Stimulated activated CD4-positive, alpha-beta T cell treated with anti-CD3 and anti-CD28 coated beads, Interleukin-12 subunit alpha, Interleukin-12 subunit beta, amount 100 ng/mL, for 24 hours (primary cell): ENCODE measurements around the gene ACTR1B.
"Not testable (repeated sequence)": the region's sequence is repeated elsewhere in the genome, so short reads cannot be mapped to it uniquely, and the experiment has no call there.

Experiments used
- DNase-seq, 2 experiments: peaks; one replicate each; pipeline ENCODE4 v3.0.0-alpha.2; 2020; ENCODE audit warnings: low read depth in 2 of 2

Gene ACTR1B

GRCh38 chr2:97663962-97664635 is at the start of gene ACTR1B:
TSS of gene ACTR1B (minus strand) at chr2:97664044. CDS start at chr2:97663890, 154 bp downstream.
- peak; percentile 93 to 96 for DNase-seq

GRCh38 chr2:97712693-97713295 is 49.0 kb upstream of the ACTR1B start:
- DNase-seq, result peak in 1 of 2 experiments; percentile 33

DNA sequence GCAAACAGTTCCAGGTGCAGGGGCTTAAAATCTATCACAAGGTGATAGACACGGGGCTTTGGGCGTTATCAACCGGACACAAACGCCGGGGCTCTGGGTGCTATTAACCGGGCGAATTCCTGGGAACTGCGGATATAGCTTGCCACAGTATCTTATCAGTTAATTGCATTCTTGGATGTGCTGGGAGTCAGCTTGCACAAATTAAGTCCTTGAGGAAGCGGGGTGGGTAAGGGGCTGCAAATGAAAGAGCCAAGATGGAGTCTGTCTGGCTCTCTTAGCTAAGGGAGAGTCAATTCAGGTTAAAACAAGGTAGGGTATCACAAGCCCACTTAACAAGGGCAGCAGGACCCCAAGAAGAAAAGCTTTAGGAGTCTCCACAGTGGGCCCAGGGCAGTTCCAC is 48.3 kb upstream of the ACTR1B start:
- not testable (repeated sequence) for DNase-seq

- no peak for DNase-seq
Observed at GRCh38 chr2:97711394-97711711, 47.5 kb upstream of the ACTR1B start.

GRCh38 chr2:97708608-97709007 is 44.8 kb upstream of the ACTR1B start:
- no peak for DNase-seq

GRCh38 chr2:97708048-97708380 is 44.2 kb upstream of the ACTR1B start:
- DNase-seq, result no peak

- DNase-seq, result no peak
Observed at GRCh38 chr2:97707362-97708047, 43.7 kb upstream of the ACTR1B start.

DNA sequence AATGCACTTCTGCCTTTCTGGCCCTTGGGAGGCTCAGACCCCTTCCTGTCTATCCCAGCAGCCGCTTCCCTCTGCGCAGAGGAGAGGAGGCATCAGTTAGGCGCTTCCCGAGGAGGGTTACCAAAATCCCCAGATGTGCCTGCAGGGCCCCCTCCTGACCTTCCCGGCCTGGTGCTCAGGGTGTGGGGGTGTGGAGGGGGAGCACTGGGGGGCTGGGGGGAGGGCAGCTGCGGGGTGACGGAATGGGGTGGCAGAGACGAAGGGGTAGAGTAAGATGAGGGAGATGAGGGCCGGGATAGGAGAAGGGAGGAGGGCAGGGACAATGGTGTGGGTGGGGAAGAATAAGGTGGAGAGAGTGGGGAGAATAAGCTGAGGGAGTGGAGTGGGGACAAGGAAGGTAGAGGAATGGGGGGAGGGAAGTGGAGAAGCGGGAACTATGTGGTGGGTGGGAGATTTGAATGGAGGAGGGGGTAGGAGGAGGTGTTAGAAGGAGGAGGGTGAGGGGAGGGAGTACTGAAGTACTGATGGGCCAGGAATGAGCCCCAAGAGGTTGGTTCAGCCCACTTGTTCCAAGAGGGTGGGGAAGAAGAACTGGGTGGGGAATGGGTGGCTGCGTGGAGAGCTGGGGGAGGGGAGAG is 43.0 kb upstream of the ACTR1B start:
- no peak for DNase-seq

- DNase-seq, result no peak
Observed at GRCh38 chr2:97706112-97706511, 42.3 kb upstream of the ACTR1B start.

DNA sequence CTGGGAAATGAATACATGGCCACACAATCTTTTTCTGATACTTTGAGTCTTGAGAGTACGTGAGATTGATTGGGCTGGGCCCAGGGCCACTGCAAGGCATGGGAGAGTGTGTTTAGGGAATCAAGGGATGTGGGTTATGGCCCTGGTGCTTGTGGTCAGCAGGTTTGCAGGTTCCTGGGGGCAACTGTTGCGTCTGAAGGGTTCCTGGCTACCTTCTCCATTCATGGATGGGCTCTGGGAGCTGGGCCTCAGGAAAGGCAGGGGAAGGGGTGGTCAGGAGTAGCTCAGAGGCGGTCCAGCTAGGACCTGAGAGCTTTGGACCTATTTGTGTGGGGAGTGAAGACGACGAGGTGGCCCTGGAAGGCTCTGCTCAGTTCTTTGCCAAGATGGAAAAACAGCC is 41.1 kb upstream of the ACTR1B start:
- DNase-seq, result no peak

DNA sequence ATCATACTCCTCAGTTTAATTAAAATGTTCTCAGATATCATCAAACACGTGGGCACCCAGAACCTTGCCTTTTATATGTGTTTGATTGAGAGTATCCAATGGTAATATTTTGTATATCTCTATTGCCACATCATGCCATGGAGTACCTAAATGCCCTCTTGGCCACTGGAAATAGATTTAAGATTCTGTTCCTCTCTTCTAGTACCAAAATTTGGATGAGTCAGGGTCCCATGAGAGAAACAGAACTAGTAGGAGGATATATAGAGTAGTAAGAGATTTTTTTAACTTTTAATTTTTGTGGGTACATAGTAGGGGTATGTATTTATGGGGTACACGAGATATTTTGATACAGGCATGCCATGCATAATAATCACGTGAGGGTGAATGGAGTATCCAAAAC is 39.9 kb upstream of the ACTR1B start:
- no peak for DNase-seq

GRCh38 chr2:97702731-97703470 is 39.1 kb upstream of the ACTR1B start:
- no peak for DNase-seq

DNA sequence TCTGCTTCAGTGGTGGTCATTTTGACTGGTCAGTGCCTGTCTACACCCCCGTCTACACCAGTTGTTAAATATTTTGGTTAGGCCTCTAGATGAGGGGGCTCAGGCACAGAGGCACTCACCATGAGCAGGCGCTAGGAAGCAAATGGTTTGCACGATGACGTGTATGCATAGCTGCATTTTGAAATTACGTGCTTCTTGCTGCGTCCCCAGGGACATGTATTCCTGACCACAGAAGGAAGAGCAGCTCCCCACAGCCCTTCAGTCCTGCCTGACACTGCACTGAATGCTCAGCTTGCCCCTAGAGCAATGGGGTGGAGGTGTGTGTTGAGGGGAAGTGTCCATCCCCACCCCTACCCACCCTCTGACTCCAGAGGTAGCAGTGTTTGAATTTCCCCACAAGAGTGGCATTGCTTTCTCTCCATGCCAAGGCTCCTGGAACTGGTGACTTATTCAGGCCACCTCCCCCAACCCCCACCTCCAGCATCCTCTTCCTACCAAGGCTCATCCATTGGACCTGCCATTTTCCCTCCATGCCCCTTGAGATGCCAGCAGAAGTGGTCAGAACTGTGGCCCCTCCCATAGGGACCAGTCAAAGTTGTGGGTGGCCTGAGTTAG is 38.1 kb upstream of the ACTR1B start:
- no peak for DNase-seq

GRCh38 chr2:97701186-97701585 is 37.3 kb upstream of the ACTR1B start:
- DNase-seq, result no peak

- peak in 1 of 2 experiments; percentile 62 for DNase-seq
Observed at GRCh38 chr2:97699765-97700444, 36.1 kb upstream of the ACTR1B start.

DNA sequence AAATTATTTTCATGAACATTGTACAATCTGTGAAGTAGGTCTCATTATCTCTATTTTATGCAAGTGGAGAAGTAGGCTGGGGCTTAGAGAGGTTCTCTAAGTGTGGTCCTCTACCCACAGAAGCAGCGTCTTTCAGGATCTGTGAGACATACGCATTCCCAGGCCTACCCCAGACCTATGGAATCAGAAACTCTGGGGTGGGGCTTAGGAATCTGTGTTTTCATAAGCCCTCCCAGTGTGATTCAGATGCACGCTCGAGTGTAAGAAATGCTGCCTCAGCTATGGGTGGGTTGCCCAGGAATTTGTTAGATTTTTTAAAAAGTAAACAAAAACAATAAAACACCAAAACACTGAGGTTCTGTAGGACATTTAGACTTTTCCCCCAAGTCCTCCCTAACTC is 34.7 kb upstream of the ACTR1B start:
- DNase-seq, result no peak

GRCh38 chr2:97697252-97698235 is 33.7 kb upstream of the ACTR1B start:
- DNase-seq, result peak; percentile 85 to 95

DNA sequence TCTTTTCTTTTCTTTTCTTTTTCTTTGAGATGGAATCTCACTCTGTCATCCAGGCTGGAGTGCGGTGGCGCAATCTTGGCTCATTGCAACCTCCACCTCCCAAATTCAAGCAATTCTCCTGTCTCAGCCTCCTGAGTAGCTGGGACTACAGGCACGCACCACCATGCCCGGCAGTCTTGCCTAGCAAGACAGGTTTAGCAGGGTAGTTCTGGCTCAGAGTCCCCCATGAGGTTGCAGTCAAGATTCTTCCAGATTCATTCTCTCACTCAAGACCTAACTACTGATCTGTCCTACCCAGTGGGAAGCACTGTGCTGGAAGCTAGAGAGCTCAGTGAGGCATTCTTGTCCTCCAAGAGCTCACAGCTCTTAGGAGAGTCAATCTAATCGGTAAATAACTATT is 31.9 kb upstream of the ACTR1B start:
- DNase-seq, result no peak

DNA sequence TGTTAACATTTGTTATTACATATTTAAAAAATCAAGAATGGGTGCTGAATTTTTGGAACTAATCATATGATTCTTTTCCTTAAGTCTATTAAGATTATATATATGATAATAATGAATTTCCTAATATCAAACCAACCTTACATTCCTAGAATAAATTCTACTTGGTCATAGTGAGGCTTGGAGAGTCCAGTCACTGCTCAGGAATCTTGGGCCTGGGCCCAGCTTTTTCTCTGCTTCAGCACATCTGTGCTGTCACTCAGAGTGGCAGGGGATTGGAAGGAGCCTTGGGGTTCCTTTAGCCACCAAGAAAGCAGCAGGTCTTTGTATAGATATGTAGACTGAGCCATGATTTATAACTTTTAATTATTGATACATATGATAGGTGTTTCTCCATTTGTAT is 29.6 kb upstream of the ACTR1B start:
- no peak for DNase-seq

DNA sequence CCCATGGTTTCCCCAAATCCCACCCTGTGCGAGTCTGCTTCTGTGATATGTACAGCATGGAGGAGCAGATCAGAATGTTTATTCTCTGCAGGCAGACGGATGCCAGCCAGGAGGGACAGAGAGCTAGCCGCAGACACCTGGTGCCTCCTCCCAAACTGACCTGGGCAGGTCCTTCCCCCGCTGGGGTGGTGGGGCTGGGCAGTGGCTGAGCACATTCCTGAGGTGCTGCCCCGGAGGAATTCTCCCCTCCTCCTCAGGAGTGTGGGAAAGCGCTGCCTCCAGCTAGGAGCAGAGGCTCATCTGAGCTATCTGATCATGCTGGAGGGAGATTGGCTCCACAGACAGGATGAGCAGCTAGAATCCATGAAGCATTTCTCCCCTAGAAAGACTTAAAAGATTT is 27.3 kb upstream of the ACTR1B start:
- no peak for DNase-seq
